NCI-H1105 treated with DMSO at 0.1 percent for 48 hours (cell line): ENCODE data around the gene CRYBB2.
A peak's percentile ranks its signal among the peaks of the same experiment; 100 is the strongest.
"Not testable (repeated sequence)": the region's sequence is repeated elsewhere in the genome, so short reads cannot be mapped to it uniquely, and the experiment has no call there.

Experiments
- DNase-seq: peaks from one replicate; lab custom pipeline; 2025; lab: John Stamatoyannopoulos, UW

CRYBB2 gene

DNA sequence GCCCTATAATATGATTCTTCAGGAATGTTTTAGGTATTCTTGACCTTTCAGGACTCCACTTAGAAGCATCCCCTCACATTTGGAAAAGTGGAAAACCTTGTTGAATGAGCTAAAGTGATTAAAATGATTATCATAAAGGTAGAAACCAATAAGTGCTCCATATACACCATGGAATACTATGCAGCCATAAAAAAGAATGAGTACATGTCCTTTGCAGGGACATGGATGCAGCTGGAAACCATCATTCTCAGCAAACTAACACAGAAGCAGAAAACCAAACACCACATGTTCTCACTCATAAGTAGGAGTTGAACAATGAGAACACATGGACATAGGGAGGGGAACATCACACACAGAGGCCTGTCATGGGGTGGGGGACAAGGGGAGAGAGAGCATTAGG lies 14.3 kb downstream of the CRYBB2 start:
- not testable (repeated sequence) for DNase-seq

DNA sequence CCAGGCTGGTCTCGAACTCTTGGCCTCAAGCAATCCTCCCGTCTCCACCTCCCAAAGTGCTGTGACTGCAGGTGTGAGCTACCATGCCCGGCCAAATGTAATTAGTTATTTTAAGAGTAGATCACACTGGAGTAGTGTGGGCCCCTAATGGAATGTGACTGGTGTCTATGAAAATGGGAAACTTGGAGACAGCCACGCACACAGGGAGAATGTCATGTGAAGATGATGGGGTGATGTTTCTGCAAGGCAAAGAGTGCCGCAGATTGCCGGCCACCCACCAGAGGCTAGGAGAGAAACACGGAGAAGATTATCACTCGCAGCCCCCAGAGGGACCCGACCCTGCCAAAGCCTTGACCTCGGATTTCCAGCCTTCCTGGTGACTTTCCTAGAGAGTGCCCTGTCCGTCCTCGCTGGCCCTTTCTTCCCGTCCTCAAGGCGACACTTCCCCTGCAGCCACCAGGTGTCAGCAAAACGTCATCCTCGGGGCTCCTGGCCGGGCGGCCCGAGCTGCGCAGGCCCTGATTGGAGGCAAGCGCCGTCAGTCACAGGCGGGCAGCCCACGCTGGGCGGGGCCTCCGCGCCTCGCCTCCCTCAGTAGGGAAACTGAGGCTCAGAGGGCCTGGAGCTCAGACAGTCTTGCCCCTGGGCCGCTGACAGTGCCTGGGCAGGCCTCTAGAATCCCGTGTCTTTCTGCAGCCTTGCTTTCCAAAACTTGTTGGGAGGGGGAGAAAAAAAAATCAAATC lies 16.3 kb downstream of the CRYBB2 start:
- DNase-seq = peak; percentile 17

GRCh38 chr22:25236417-25236816 lies 17.0 kb downstream of the CRYBB2 start:
- DNase-seq = no peak

- DNase-seq = no peak
Observed at GRCh38 chr22:25237503-25237902, 18.1 kb downstream of the CRYBB2 start.

DNA sequence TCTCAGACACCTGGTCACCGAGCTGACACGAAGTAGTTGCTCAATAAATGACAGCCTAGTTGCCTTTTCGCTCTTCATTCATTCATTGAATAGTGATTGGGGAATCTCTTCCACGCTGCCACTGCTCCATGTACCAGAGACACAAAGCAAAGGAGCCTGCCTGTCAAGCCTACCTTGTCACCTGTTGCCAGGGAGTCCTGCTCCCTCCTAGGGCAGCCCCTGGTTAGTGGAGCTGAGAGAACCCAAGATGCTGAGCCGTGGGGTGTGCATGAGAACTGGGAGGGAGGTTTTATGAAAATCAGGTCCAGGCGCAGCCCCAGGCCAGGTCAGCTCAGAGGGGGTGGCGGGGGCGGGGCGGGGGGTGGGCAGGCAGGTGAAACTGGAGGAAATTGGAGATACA lies 18.6 kb downstream of the CRYBB2 start:
- DNase-seq = not testable (repeated sequence)

DNA sequence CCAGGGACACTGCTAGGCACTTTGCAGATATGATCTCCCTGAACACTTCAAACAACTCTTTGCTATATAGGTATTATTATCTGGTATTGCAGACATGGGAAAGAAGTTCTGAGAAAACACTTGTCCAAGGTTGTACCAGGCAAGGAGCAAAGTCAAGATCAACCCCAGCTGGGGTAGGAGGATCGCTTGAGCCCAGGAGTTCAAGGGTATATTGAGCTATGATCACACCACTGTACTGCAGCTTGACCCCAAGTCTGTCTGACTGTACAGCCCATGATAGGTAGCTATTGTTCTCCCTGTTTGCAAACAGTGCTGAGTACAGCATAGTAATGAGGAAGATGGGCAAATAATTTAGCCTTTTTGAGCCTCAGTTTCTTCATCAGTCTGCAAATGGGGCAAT lies 35.7 kb downstream of the CRYBB2 start:
- DNase-seq = not testable (repeated sequence)

DNA sequence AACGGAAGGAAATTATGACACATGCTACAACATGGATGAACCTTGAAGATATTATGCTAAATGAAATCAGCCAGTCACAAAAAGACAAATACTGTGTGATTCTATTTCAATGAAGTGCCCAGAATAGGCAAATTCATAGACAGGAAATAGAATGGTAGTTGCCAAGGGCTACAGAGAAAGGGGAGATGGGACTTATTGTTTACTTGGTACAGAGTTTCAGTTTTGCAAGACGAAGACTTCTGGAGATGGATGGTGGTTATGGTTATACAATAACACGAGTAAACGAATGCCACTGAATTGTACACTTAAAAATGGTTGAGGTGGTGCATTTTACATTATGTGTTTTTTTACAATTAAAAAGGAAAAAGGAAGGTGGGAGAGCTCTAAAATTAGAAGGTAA lies 48.1 kb downstream of the CRYBB2 start:
- DNase-seq = not testable (repeated sequence)

DNA sequence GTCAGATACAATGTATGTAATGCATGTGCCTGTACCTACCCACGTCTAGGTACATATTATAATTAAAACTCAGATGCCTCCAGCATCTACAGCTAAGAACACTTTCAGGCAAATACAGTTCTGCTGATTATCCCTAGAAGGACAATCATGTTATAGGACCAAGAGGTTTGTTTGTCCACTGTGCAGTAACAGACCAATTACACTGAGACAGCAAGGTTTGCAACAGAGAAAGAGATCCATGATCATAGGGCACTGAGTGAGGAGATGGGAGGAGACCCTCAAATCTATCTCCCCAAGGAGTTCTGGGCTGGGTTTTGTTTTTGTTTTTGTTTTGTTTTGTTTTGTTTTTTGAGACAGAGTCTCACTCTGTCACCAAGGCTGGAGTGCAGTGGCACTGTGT lies 49.5 kb downstream of the CRYBB2 start:
- DNase-seq = not testable (repeated sequence)

GRCh38 chr22:25270061-25270460 lies 50.6 kb downstream of the CRYBB2 start:
- DNase-seq = not testable (repeated sequence)

- not testable (repeated sequence) for DNase-seq
Observed at GRCh38 chr22:25273231-25273630, 53.8 kb downstream of the CRYBB2 start.

DNA sequence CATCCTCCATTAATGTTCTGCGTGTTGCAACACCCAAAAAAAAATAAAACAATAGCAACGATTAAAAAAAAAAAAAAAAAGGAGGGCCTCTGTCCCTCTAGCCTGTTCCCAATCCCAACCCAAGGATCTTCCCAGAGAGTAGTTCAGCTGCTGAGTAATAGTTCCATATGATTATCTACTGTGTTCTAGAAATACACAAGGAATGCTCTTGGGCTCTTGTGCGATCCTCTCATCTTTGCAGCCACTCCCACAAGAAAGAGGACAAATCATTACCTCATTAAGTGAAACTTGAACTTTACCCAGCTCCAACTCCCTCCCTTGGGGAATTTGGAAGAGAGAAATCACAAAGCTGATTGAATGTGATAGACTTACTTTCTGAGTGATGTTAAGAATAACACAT lies 54.5 kb downstream of the CRYBB2 start:
- not testable (repeated sequence) for DNase-seq

DNA sequence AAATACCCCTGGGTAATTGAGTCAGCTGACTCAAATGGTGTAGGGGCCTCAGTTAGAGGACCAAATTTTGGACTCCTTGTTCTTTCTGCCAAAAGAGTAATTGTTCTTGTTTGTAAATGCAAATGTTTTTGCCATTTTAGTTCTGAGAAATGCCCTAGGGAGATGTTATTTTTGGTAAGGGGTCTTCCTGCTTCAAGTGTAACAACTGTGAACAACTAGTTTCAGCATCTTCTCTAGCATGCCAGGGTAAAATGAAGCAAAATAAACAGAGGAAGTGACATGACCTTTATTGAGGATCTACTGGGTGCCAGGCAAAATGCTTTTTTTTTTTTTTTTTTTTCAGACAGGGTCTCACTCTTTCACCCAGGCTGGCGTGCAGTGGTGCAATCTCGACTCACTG lies 60.7 kb downstream of the CRYBB2 start:
- not testable (repeated sequence) for DNase-seq
